RWPE2 (cell line): ENCODE measurements around the gene MPC2.

ENCODE experiments used
- ATAC-seq: fragments of 200-7000 bp; cut with Tn5 transposase; 3 replicates; pipeline ENCODE4 v1.9.1; 2021; ENCODE audit warnings: low read depth
- DNase-seq: peaks from one replicate; pipeline ENCODE4 v3.0.0-alpha.2; 2020; ENCODE audit warnings: low spot score
- H3K27ac ChIP-seq: fragments of 450-650 bp; 2 replicates; pipeline ENCODE4 v1.5.1; 2017; ENCODE audit warnings: mild to moderate bottlenecking; ENCODE audit not compliant: poor library complexity, severe bottlenecking
- H3K27me3 ChIP-seq: fragments of 250-450 bp; sonication (Bioruptor Pico); 2 replicates; pipeline ENCODE4 v1.5.1; 2021; ENCODE audit warnings: mild to moderate bottlenecking, moderate library complexity; ENCODE audit not compliant: insufficient read depth, poor library complexity, severe bottlenecking
- H3K36me3 ChIP-seq: fragments of 250-450 bp; sonication (Bioruptor Pico); 2 replicates; pipeline ENCODE4 v1.5.1; 2020; ENCODE audit warnings: low read depth, mild to moderate bottlenecking, moderate library complexity
- H3K4me1 ChIP-seq: fragments of 250-450 bp; sonication (Bioruptor Pico); 2 replicates; pipeline ENCODE4 v1.5.1; 2021; ENCODE audit warnings: mild to moderate bottlenecking, moderate library complexity; ENCODE audit not compliant: insufficient read depth, poor library complexity, severe bottlenecking
- H3K4me3 ChIP-seq: fragments of 250-450 bp; sonication (Bioruptor Pico); 2 replicates; pipeline ENCODE4 v1.5.1; 2021; ENCODE audit warnings: mild to moderate bottlenecking, moderate library complexity; ENCODE audit not compliant: severe bottlenecking
- H3K9me3 ChIP-seq: fragments of 250-450 bp; sonication (Bioruptor Pico); 2 replicates; pipeline ENCODE4 v1.5.1; 2021; ENCODE audit warnings: mild to moderate bottlenecking, moderate library complexity; ENCODE audit not compliant: severe bottlenecking
- TF ChIP-seq, protein P1 (sequence below): fragments of 450-650 bp; IDR thresholded peaks from one replicate; pipeline ENCODE4 v1.5.1; 2017; ENCODE audit warnings: mild to moderate bottlenecking, moderate library complexity; ENCODE audit not compliant: poor library complexity, severe bottlenecking

MPC2 gene

DNA sequence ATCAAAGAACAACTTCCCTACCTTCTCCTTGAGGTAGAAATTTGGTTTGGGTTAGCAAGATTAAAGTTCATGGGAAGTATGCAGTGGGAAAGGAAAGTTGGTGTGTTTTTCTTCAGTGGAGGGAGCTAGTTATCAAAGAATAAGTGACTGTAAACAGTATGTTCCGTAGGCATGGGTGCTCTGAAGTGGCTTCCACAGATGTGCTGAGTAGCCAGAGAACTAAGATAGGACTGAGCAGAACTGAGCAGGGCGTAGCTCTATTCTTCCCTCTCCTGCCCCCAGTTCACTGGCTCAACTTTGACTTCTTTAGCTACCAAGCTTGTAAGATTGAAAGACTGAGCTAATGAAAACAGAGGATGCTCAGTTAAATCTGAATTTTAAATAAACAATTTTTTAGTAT lies 26.3 kb downstream of the MPC2 start:
- no peak for DNase-seq
- no peak for ATAC-seq
- H3K4me1 ChIP-seq, result peaks cover 8% of the 10 kb centered on the region
- no peaks in the 10 kb centered on the region for H3K9me3 ChIP-seq
- no peaks in the 10 kb centered on the region for H3K27me3 ChIP-seq
- TF ChIP-seq, protein P1, sequence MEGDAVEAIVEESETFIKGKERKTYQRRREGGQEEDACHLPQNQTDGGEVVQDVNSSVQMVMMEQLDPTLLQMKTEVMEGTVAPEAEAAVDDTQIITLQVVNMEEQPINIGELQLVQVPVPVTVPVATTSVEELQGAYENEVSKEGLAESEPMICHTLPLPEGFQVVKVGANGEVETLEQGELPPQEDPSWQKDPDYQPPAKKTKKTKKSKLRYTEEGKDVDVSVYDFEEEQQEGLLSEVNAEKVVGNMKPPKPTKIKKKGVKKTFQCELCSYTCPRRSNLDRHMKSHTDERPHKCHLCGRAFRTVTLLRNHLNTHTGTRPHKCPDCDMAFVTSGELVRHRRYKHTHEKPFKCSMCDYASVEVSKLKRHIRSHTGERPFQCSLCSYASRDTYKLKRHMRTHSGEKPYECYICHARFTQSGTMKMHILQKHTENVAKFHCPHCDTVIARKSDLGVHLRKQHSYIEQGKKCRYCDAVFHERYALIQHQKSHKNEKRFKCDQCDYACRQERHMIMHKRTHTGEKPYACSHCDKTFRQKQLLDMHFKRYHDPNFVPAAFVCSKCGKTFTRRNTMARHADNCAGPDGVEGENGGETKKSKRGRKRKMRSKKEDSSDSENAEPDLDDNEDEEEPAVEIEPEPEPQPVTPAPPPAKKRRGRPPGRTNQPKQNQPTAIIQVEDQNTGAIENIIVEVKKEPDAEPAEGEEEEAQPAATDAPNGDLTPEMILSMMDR, result no peak
- H3K4me3 ChIP-seq, result no peak overlapping the region
- no peak overlapping the region for H3K27ac ChIP-seq
- H3K36me3 ChIP-seq, result no peaks in the 10 kb centered on the region

DNA sequence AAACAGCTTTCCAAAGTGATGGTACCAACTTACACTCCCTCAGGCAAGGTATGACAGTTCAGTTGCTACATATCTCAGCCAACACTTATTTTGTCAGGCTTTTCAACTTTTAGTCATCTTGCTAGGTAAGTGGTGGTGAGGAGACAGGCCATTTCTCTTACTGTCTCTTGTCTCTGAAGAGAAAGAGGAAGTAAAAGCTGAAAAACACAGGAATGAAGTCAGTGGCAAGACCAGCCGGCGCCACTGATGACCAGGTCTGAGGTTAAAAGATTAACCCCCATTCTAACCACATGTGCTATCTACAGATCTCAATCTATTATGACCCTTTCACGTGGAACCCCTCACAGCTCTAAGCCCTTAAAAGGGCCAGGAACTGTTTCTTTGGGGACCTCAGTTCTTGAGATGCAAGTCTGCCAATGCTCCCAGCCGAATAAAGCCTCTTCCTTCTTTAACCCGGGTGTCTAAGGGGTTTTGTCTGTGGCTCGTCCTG lies 27.1 kb downstream of the MPC2 start:
- H3K27me3 ChIP-seq, result no peaks in the 10 kb centered on the region
- TF ChIP-seq, protein P1, result no peak
- ATAC-seq (no peak), DNase-seq (no peak)
- no peaks in the 10 kb centered on the region for H3K9me3 ChIP-seq
- no peaks in the 10 kb centered on the region for H3K36me3 ChIP-seq
- no peak overlapping the region for H3K27ac ChIP-seq
- no peak overlapping the region for H3K4me3 ChIP-seq
- H3K4me1 ChIP-seq, result peaks cover 8% of the 10 kb centered on the region

DNA sequence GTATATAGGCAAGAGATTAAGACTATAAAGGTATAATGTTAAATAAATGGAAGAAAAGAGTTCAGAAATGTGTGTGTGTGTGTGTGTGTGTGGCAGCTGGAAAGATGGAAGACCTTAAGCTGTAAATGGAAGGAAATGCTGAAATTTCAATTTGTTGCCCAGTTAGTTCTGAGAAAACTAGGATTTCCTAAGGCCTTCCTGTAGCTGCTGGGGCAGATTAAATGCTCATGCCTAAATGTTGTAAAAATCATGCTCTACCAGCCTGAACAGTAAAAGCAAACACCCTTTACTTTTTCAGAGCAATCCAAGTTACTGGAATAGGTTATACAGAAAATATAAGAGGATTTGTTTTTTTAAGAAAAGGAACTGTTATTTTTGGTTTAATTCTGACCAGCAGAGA lies 31.2 kb downstream of the MPC2 start:
- TF ChIP-seq, protein P1, result no peak
- DNase-seq (no peak), ATAC-seq (no peak)
- no peak overlapping the region for H3K27ac ChIP-seq
- no peaks in the 10 kb centered on the region for H3K36me3 ChIP-seq
- H3K4me3 ChIP-seq, result no peak overlapping the region
- H3K27me3 ChIP-seq, result no peaks in the 10 kb centered on the region
- no peaks in the 10 kb centered on the region for H3K9me3 ChIP-seq
- H3K4me1 ChIP-seq, result peaks cover under 1% of the 10 kb centered on the region

DNA sequence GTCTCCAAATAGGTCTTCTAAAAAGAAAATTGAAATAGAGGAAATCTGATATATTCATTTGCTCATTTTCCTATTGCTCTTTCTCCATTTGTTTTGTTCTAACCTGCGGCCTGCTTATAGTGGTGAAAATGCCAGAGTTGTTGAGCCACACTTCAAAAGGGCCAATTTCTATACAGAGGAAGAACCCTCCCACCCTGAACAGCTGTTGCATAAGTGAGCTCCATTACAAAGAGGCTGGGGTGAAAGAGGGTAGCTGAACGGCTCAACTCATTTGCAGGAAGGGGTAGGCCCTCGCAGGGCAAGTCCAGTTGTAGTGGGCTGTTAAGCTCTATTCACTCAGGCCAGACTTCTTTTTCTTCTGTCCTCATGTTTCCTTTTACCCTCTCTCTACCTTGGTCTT lies 31.7 kb downstream of the MPC2 start:
- H3K4me1 ChIP-seq, result no peaks in the 10 kb centered on the region
- H3K27me3 ChIP-seq, result no peaks in the 10 kb centered on the region
- ATAC-seq, result no peak
- no peak overlapping the region for H3K4me3 ChIP-seq
- H3K27ac ChIP-seq, result no peak overlapping the region
- no peaks in the 10 kb centered on the region for H3K36me3 ChIP-seq
- no peak for DNase-seq
- TF ChIP-seq, protein P1, result no peak
- no peaks in the 10 kb centered on the region for H3K9me3 ChIP-seq

DNA sequence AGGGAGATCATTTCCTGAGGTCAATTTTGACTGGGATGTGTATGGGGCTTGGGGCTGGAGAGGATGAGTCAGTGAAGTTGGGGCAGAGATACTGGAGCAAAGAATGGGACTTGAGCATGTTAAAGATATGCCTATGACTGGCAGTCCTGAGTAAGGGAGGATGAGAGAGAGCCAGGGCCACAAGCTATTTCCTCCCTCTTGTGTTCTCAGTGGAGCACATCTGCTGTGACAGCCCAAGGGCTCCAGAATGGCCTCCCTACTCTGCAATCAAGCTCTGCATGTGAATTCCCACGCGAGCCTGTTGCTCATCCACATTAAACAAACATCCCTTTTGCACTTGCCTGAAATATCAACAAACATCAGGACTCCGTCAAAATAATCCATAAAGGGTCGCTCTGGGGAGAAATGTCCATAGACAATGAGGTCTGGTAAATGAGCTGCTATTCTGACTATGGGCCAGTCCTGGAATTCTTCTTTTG lies 32.2 kb downstream of the MPC2 start:
- no peaks in the 10 kb centered on the region for H3K9me3 ChIP-seq
- DNase-seq (no peak), ATAC-seq (peak; percentile 55; the same call in 2 of the 3 replicates)
- no peaks in the 10 kb centered on the region for H3K4me1 ChIP-seq
- H3K4me3 ChIP-seq, result no peak overlapping the region
- H3K36me3 ChIP-seq, result no peaks in the 10 kb centered on the region
- no peaks in the 10 kb centered on the region for H3K27me3 ChIP-seq
- H3K27ac ChIP-seq, result no peak overlapping the region
- TF ChIP-seq, protein P1, result no peak
